Suppressor macrophage treated with lipopolysaccharide for 1 hour (primary cell): ENCODE results near the gene MLLT11.
"Not testable (repeated sequence)": the region's sequence is repeated elsewhere in the genome, so short reads cannot be mapped to it uniquely, and the experiment has no call there.

Experiments
- DNase-seq, 3 donors: peaks; one replicate each; pipeline ENCODE4 v3.0.0-alpha.2; 2020 to 2022

The MLLT11 gene

DNA sequence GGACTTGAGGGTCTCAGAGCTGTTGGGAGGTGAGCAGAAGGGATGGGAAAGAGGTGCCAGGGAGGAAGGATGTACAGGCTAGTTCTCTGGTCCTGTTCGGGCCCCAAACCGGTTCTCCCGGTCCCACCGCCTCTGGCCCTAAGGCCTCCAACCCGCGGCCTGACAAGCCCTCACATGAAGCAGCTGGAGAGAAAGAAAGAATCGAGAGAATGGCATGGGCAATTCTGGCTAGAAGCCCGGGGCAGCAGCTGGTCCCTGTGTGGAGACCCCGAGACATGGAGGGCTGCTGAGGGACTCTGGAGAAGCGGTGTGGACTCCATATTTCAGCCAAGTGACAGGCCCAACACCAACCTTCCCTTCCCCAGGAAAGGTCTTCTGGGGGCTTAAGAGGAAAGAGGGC, 1.5 kb upstream of the MLLT11 start:
- DNase-seq: no peak

DNA sequence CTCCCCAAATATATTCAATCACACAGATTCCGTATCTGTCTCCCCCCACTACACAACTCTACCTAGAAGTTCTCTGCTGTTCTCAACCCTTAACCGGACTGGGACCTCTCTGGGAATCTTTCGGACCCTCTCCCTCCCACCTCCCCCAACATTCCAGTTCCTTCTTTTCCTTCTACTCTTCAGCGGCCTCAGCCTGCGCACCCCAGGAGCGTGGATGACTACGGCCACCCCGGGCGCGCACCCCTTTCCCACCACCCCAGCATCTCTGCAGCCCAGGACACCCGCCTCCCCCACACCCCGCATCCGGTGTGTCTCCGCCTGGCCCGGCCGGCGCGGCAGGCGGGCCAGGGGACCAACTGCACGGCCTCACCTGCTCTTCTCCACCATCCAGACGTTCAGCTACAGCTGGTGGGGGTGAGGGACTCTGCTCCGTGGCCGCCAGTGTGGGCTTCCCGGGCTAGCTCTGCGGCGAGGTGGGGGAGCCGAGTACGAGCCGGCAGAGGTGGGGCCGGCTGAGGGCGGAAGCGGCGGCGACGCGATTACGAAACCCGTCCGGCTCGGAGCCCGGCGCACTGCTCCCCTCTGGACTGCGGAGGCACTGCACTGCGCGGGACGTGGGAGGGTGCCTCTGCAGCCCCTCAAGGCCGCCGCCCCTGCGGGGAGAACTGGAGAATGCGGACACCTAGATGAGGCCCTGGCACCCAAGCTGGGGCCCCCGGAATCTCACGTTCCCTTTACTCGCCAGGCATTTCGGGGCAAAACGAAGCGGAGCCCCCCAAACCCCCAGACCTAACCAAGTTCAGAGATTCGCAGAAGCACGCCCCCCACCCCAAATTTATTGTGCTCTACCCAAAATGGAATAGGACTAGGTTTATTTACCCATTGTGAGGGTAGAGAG, 839 bp upstream of the MLLT11 start, which contains the start of gene CDC42SE1:
Gene CDC42SE1, minus strand, starts transcription at position 514 of the 898 bp plus-strand sequence. CDS start 3,892 bp downstream, outside the sequence.
- peak; percentile 89 to 95 (median 94) for DNase-seq

DNA sequence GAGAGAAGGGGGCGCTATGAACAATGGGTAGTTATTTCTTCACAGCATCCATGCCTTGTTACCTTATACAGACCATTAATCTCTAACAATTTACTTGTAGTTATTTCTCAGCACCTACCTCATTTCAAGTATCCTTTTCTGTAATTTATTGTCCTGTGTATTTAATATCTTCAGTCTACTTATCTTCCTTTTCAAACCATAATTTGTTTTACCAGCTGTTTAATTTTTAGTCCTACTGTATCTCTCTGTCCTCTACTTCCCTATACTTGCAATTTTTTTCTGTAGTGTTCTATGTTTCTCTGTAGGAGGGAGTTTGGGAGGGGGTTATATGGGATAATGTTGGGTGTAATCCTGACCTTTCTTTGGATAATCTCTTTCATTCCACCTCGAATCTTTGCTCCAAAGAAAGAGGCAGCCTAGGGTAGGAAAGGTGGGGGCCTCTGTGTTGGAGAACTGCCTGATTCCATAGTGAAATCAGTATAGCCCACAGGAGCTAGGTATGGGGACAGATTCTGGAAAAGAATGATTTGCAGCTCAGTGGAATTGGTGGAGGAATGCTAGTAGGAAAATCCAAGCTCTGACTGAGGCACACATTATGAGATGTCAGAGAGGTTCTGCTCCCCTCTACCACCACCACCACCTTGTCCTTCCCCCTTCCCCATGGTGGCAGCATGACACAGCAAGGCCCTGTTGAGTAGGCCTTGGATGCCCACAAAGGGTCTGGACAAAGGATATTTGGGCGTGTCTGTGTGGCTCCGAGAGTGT, 642 bp downstream of the MLLT11 start:
- DNase-seq: no peak

DNA sequence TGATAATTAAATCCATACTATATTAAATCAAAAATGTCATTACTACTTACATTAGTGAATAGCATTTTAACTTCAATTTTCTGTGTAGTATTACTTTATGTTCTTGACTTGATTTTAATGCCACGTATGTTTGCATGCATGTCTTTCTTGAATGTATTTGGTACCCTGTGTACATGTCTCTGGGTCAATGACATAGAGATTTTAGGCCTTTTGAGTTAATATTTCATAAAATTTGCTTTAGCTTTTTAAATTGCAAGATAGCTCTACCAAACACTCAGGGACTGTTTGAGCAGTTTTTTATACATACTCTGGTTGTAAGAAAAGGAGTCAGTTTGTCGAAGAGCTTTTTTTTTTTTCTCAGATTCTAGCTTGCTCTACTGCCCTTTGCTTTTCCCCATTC, 1.5 kb downstream of the MLLT11 start:
- DNase-seq: no peak

DNA sequence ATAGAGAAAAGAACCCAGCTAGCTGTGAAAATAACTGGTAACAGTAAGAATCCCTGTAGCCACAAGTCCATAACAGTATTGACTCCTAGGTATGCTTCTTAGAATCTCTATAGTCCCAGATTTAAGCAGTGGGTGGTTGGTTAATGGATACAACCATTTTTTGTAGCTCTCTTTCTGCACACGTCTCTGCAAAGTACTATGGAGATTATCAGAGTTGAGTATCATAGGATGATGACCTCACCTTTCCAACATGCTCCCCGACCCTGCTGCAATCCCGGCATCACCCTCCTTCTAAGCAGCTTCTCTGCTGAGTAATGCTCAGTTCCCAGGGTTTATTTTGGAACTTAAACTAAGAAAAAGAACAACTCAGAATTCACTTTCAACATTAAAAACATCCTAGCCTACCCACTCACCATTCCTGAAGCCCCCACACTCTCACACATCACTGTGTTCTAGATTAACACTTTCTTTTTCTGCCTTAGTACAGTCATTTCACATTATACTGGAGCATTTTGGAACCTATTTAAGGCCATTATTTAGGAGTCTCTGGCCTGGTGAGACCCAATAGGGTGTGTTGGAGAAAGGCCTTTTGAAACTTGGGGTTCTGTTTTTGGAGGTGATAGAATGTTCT, 2.7 kb downstream of the MLLT11 start:
- DNase-seq: peak; percentile 50 to 81 (median 74)

DNA sequence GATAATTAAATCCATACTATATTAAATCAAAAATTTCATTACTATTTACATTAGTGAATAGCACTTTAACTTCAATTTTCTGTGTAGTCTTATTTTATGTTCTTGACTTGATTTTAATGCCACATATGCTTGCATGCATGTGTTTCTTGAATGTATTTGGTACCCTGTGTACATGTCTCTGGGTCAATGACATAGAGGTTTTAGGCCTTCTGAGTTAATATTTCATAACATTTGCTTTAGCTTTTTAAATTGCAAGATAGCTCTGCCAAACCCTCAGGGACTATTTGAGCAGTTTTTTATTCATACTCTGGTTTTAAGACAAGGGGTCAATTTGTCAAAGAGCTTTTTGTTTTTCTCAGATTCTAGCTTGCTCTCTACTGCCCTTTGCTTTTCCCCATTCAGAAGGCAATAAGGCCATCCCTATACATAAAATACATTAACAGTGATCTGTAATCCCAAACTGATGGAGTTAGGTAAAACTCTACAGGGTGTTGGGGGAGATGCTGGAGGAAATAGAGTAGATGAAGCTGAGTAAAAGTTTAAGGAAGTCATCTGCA, 5.0 kb downstream of the MLLT11 start:
- no peak for DNase-seq

DNA sequence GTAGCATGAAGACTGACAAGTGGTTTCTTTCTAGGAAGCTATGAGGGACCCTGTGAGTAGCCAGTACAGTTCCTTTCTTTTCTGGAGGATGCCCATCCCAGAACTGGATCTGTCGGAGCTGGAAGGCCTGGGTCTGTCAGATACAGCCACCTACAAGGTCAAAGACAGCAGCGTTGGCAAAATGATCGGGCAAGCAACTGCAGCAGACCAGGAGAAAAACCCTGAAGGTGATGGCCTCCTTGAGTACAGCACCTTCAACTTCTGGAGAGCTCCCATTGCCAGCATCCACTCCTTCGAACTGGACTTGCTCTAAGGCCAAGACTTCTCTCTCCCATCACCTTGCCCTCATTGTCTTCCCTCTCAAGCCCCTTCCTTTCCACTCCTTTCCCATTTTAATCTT, 7.0 kb downstream of the MLLT11 start:
- DNase-seq: no peak

DNA sequence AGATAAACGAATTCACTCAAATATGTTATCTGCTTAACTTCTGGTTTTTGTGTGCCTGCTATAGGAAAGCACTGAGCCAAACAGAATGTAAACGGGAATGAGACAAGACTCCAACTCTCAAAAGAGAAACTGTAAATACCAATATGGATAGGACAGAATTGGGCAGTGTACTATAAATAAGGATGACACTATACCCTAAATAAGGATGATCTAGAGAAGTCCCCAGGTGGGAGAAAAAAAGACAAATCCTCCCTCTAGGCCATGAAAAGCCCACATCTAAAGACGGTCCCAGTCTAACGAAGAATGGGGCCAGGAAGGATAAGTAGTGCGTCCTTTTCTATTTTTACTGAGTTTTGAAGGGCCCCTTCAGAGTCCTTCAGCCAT, 8.9 kb downstream of the MLLT11 start:
- DNase-seq: no peak

DNA sequence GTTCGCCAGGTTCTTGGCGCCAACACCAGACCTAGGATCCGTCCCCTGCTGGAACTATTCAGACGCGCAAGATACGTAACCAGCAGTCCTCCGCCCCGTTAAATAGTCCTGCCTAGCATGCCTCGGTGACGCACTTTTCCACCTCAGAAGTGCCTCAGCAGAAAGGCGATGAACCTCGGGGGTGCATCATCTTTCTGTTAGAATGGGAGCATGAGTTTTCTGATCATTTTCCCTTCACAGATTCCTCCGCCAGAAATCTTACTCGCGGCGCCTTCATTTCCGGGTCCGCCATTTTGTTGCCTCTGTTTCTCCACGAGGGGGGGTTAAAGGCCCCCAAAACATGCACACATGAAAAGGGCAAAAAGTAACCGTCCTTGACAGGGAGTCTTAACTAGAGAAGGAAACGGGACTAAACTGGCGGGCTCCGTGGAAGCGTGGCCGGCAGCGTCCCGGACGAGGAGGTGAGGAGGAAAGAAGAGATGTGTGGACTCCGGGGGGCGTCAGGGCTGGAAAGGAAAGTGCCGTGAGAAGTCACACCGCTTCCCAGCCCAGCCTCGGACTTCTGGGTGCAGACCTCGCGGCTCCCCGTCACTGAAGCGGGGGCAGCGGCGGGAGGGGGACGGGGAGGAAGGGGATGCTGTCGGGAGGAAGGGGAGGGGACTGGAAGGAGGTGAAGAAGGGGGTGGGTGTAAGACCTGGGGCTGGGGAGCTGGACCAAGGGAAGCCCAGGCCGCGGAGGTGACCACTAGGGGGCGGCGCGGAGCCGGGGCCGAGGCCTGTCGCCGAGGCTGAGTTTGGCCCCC, 10.5 kb downstream of the MLLT11 start, which contains the start of gene GABPB2:
Gene GABPB2, plus strand, starts transcription at position 288 of the 803 bp plus-strand sequence. CDS start 17,429 bp downstream, outside the sequence.
- peak; percentile 87 to 94 (median 89) for DNase-seq

DNA sequence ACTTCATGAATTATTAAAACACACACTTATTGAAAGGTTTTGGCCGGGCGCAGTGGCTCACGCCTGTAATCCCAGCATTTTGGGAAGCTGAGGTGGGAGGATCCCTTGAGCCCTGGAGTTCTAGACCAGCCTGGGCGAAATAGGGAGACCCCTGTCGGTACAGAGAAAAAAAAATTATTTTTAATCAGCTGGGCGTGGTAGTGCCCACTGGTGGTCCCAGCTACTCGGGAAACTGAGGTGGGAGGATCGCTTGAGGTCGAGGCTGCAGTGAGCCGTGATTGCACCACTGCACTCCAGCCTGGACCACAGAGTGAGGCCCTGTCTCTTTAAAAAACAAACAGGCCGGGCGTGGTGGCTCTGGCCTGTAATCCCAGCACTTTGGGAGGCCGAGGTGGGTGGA, 12.0 kb downstream of the MLLT11 start:
- DNase-seq: no peak

DNA sequence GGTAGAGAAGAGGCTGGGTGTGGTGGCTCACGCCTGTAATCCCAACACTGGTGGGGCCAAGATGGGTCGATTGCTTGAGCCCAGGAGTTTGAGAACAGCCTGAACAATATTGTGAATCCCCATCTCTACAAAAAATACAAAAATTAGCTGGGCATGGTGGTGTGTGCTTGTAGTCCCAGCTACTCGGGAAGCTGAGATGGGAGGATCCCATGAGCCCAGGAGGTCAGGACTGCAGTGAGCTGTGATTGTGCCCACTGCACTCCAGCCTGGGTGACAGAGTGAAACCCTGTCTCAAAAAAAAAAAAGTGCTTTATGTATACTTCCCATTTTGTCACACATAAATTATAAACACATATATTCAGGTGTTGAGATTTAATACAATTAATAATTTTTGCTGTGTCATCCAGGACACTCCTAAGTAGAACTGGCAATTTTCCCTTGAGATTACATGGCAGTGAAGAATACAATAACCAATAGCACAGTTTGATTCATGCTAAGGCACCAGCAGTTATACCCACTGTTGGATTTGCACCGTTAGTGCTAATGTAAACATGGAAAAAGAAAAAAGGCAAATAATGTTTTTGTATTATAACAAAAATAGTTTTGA, 25.9 kb downstream of the MLLT11 start:
- no peak for DNase-seq

DNA sequence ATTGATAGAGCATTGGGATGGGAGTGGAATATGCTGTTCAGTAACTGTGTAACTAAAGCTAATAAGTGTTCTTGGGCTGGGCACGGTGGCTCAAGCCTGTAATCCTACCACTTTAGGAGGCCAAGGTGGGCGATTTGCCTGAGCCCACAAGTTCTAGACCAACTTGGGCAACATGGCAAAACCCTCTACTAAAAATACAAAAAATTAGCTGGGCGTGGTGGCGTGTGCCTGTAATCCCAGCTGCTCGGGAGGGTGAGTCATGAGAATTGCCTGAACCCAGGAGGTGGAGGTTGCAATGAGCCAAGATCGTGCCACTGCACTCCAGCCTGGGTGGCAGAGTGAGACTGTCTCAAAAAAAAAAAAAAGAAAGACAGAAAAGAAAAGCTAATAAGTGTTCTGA, 37.2 kb downstream of the MLLT11 start:
- DNase-seq: not testable (repeated sequence)

DNA sequence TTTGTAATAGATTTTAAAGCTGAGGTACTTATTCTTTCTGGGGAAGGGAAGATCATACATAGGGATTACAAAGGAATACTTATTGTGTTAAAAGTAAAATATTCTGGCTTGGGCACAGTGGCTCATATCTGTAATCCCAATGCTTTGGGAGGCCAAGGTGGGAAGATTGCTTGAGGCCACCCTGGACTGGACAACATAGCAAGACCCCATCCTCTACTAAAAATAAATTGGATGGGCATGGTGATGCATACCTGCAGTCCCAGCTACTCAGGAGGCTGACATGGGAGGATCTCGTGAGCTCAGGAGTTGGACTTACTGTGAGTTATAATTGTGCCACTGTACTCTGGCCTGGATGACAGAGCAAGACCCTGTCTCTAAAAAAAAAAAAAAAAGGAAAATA, 37.9 kb downstream of the MLLT11 start:
- no peak for DNase-seq

DNA sequence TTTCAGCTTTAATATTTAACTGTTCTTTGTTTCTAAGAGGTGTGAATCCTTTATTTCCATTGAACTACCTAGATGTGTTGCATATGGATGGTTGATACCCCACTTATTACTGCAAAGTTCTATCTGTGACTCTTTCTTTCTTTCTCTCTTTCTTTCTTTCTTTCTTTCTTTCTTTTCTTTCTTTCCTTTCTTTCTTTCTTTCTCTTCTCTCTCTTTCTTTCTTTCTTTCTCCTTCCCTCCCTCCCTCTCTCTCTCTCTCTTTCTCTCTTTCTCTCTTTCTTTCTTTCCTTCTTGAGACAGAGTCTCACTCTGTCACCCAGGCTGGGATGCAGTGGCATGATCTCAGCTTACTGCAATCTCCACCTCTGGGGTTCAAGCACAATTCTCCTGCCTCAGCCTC, 44.4 kb downstream of the MLLT11 start:
- DNase-seq: no peak

DNA sequence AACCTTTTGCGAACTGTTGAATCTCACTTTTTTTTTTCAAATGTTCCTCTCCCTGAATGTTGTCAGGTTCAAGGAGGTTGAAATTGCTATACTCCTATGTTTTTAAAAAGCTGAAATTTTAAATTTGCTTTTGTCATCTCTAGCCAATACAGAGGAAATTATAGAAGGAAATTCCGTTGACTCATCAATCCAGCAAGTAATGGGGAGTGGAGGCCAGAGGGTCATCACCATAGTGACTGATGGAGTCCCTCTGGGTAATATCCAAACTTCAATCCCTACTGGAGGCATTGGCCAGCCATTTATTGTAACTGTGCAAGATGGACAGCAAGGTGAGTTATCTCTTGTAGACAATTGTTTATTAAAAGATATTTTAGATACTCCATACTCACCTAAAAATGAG, 46.7 kb downstream of the MLLT11 start:
- peak; percentile 33 to 53 (median 35) for DNase-seq

DNA sequence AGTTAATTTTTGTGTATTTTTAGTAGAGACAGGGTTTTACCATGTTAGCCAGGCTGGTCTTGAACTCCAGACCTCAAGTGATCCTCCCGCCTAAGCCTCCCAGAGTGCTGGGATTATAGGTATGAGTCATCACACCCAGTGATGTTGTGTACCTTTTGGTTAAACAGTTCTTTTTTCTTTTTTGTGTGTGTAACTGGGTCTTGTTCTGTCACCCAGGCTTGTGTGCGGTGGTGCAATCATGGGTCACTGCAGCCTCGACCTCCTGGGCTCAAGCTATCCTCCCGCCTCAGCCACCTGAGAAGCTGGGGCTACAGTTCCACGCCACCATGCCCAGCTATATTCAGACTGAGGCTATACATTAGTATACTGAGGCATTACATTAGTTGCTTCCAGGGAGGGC, 48.1 kb downstream of the MLLT11 start:
- no peak for DNase-seq

DNA sequence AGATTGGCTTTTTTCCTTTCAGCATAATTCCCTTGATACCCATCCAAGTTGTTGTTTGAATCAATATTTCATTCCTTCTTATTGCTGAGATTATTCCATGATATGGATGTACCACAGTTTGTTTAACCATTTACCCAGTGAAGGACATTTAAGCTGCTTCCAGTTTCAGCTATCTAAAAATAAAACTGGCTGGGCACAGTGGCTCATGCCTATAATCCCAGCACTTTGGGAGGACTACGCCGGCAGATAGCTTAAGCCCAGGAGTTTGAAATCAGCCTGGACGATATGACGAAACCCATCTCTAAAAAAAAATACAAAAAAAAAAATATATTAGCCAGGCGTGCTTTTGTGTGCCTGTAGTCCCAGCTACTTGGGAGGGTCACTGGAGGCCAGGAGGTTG, 53.7 kb downstream of the MLLT11 start:
- no peak for DNase-seq
